OCI-LY7 (cell line): ENCODE measurements around the gene KLF16. TPM values are rescaled to one million over a fixed set of nuclear protein-coding genes. Genes with fewer than 3 reads are reported as not detected.

Experiments used
- BruUV-seq: library from RNA; stranded (reverse); fragments of 400-500 nt; replicated peaks from 2 replicates; lab custom pipeline; 2021; lab: Mats Ljungman, UMichigan
- CTCF ChIA-PET: fragments of 300-600 bp; sonication (Branson Sonifier 250); formaldehyde crosslinking; loops from one replicate; lab custom pipeline; 2022; ENCODE audit warnings: antibody characterized with exemption; ENCODE audit not compliant: unreplicated experiment; lab: Charles Lee
- POLR2A ChIA-PET: fragments of 300-600 bp; sonication (Branson Sonifier 250); formaldehyde crosslinking; loops from one replicate; lab custom pipeline; 2022; ENCODE audit warnings: antibody characterized with exemption; lab: Charles Lee
- DNase-seq: peaks from one replicate; pipeline ENCODE4 v3.0.0-alpha.2; 2015; ENCODE audit warnings: low spot score
- H2AFZ ChIP-seq: fragments of 200-600 bp; sonication (generic), shearing (Covaris generic); 2 replicates; pipeline ENCODE4 v1.6.1; 2014; ENCODE audit warnings: mild to moderate bottlenecking, antibody characterized with exemption, low read length, moderate library complexity
- H3K27ac ChIP-seq: fragments of 200-600 bp; sonication (generic); 2 replicates; pipeline ENCODE4 v1.5.1; 2014; ENCODE audit warnings: mixed run types, low read depth, mild to moderate bottlenecking, moderate library complexity, low read length, inconsistent platforms; ENCODE audit not compliant: poor library complexity, severe bottlenecking
- H3K36me3 ChIP-seq: fragments of 200-600 bp; sonication (generic); 2 replicates; pipeline ENCODE4 v1.6.1; 2014; ENCODE audit warnings: mild to moderate bottlenecking, antibody characterized with exemption, low read length, moderate library complexity, mixed read lengths; ENCODE audit not compliant: insufficient read depth
- H3K4me1 ChIP-seq: fragments of 200-600 bp; sonication (generic); 2 replicates; pipeline ENCODE4 v1.5.1; 2014; ENCODE audit warnings: mild to moderate bottlenecking, low read length; ENCODE audit not compliant: insufficient read depth, poor library complexity, severe bottlenecking
- H3K4me2 ChIP-seq: fragments of 200-600 bp; sonication (generic); 2 replicates; pipeline ENCODE4 v1.6.1; 2014; ENCODE audit warnings: mild to moderate bottlenecking, low read length
- H3K4me3 ChIP-seq: fragments of 200-600 bp; sonication (generic); 2 replicates; pipeline ENCODE4 v1.5.1; 2014; ENCODE audit warnings: mild to moderate bottlenecking, low read depth, low read length; ENCODE audit not compliant: poor library complexity, severe bottlenecking
- H3K79me2 ChIP-seq: fragments of 200-600 bp; sonication (generic); 2 replicates; pipeline ENCODE4 v1.6.1; 2016; ENCODE audit warnings: low read depth, mild to moderate bottlenecking, low read length, moderate library complexity, mixed read lengths; ENCODE audit not compliant: insufficient read depth
- H3K9me2 ChIP-seq: fragments of 200-600 bp; sonication (generic); 2 replicates; pipeline ENCODE4 v1.6.1; 2016; ENCODE audit warnings: mild to moderate bottlenecking, low read length, mixed read lengths; ENCODE audit not compliant: insufficient read depth
- H3K9me3 ChIP-seq: fragments of 200-600 bp; sonication (generic); 2 replicates; pipeline ENCODE4 v1.6.1; 2014; ENCODE audit warnings: mild to moderate bottlenecking, mixed run types, low read length, mixed read lengths
- H4K20me1 ChIP-seq: fragments of 200-600 bp; sonication (generic); 2 replicates; pipeline ENCODE4 v1.6.1; 2014; ENCODE audit warnings: mild to moderate bottlenecking, antibody characterized with exemption, low read length, moderate library complexity, mixed read lengths; ENCODE audit not compliant: insufficient read depth
- EZH2phosphoT487 ChIP-seq: fragments of 200-600 bp; sonication (generic); IDR thresholded peaks from 2 replicates; pipeline ENCODE4 v1.6.1; 2018; ENCODE audit warnings: low read depth, borderline replicate concordance, mild to moderate bottlenecking, mixed run types, antibody characterized with exemption, low read length, moderate library complexity, mixed read lengths
- intact Hi-C: fragments of 100-400 bp; cut with micrococcal nuclease; formaldehyde crosslinking; loops from one replicate; pipeline ENCODE4 v1.10.0; 2022; ENCODE audit not compliant: unreplicated experiment
- total RNA-seq, 2 experiments: library from RNA; depleted of rRNA in 1 of 2; stranded (reverse); fragments of >200 nt in 1 of 2; shearing (Covaris generic) in 1 of 2; gene quantifications; 2 replicates each; pipeline ENCODE4 v1.2.3, GENCODE V29; 2014 to 2022
- TF ChIP-seq, protein P1 (sequence below): fragments of 200-600 bp; sonication (generic); conservative IDR thresholded peaks from 2 replicates; pipeline ENCODE4 v1.5.1; 2014; ENCODE audit warnings: mild to moderate bottlenecking, antibody characterized with exemption, low read length, moderate library complexity, mixed read lengths

Gene KLF16
- total RNA-seq, 2 experiments from 2014 or later, result 9.6 to 44.4 TPM

GRCh38 chr19:1911995-1912394 lies 48.6 kb upstream of the KLF16 start:
- Histone ChIP-seq H3K4me3 (no peak overlapping the region), H2AFZ (no peak overlapping the region), H3K9me3 (no peaks in the 10 kb centered on the region), H3K79me2 (peaks cover 36% of the 10 kb centered on the region), H3K27ac (no peak overlapping the region), H3K9me2 (no peaks in the 10 kb centered on the region), H3K4me1 (no peaks in the 10 kb centered on the region), H4K20me1 (no peaks in the 10 kb centered on the region; the same call in 1 of the 2 replicates), H3K4me2 (no peak overlapping the region), H3K36me3 (peaks cover 37% of the 10 kb centered on the region)
- intact Hi-C loops, result no loop called here
- CTCF ChIA-PET, result no interaction called here
- POLR2A ChIA-PET, result no interaction called here
- no peak for TF ChIP-seq EZH2phosphoT487
- TF ChIP-seq, protein P1, sequence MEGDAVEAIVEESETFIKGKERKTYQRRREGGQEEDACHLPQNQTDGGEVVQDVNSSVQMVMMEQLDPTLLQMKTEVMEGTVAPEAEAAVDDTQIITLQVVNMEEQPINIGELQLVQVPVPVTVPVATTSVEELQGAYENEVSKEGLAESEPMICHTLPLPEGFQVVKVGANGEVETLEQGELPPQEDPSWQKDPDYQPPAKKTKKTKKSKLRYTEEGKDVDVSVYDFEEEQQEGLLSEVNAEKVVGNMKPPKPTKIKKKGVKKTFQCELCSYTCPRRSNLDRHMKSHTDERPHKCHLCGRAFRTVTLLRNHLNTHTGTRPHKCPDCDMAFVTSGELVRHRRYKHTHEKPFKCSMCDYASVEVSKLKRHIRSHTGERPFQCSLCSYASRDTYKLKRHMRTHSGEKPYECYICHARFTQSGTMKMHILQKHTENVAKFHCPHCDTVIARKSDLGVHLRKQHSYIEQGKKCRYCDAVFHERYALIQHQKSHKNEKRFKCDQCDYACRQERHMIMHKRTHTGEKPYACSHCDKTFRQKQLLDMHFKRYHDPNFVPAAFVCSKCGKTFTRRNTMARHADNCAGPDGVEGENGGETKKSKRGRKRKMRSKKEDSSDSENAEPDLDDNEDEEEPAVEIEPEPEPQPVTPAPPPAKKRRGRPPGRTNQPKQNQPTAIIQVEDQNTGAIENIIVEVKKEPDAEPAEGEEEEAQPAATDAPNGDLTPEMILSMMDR, result no peak
- BruUV-seq, result no TSS peak
- DNase-seq, result no peak

GRCh38 chr19:1911098-1911497 lies 47.7 kb upstream of the KLF16 start:
- no peak overlapping the region for H2AFZ ChIP-seq
- H4K20me1 ChIP-seq, result peaks cover under 1% of the 10 kb centered on the region; the same call in 1 of the 2 replicates
- peaks cover 3% of the 10 kb centered on the region for H3K4me1 ChIP-seq
- H3K79me2 ChIP-seq, result peaks cover 43% of the 10 kb centered on the region
- intact Hi-C loops, result no loop called here
- no peak for TF ChIP-seq EZH2phosphoT487
- TF ChIP-seq, protein P1, result no peak
- BruUV-seq, result no TSS peak
- H3K36me3 ChIP-seq, result peaks cover 37% of the 10 kb centered on the region
- ChIA-PET POLR2A (no interaction called here), CTCF (no interaction called here)
- no peak overlapping the region for H3K4me3 ChIP-seq
- no peaks in the 10 kb centered on the region for H3K9me2 ChIP-seq
- DNase-seq, result no peak
- H3K4me2 ChIP-seq, result no peak overlapping the region
- H3K9me3 ChIP-seq, result no peaks in the 10 kb centered on the region
- H3K27ac ChIP-seq, result no peak overlapping the region

DNA sequence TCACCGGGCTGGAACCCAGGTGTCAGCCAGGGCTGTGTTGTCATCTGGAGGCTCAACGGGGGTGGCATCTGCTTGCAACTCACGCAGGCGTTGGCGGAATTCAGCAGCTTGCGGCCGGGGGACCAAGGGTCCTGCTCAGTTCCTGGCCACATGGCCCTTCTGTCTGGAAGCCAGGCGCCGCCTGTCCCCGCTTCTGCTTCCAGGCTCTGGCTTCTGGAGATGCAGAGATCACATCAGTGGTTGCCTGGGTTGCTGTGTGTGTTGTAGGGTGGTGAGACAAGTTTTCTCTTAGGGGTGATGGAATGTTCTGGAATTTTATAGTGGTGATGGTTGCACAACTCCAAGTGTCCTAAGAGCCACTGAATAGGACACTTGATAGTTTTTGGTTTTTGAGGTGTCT lies 46.8 kb upstream of the KLF16 start:
- H3K4me3 ChIP-seq, result no peak overlapping the region
- peaks cover 5% of the 10 kb centered on the region for H4K20me1 ChIP-seq
- no peak overlapping the region for H2AFZ ChIP-seq
- CTCF ChIA-PET, result no interaction called here
- peaks cover 8% of the 10 kb centered on the region for H3K4me1 ChIP-seq
- BruUV-seq, result no TSS peak
- no peaks in the 10 kb centered on the region for H3K9me2 ChIP-seq
- H3K36me3 ChIP-seq, result peaks cover 40% of the 10 kb centered on the region
- DNase-seq, result no peak
- no peak overlapping the region for H3K4me2 ChIP-seq
- H3K27ac ChIP-seq, result no peak overlapping the region
- POLR2A ChIA-PET, result no interaction called here
- no peaks in the 10 kb centered on the region for H3K9me3 ChIP-seq
- intact Hi-C loops, result no loop called here
- TF ChIP-seq EZH2phosphoT487, result no peak
- TF ChIP-seq, protein P1, result no peak
- H3K79me2 ChIP-seq, result peaks cover 48% of the 10 kb centered on the region
